MM.1S (cell line): Measurements from ENCODE around the gene TOPAZ1.

Source experiments
- EZH2 ChIP-seq: fragments of 300-600 bp; sonication (generic); optimal IDR thresholded peaks from 2 replicates; pipeline ENCODE3; 2017; ENCODE audit warnings: low read depth, mild to moderate bottlenecking, antibody characterized with exemption, low read length, mixed read lengths
- EZH2phosphoT487 ChIP-seq: fragments of 300-600 bp; sonication (generic); IDR thresholded peaks from 2 replicates; pipeline ENCODE4 v1.6.1; 2018; ENCODE audit warnings: antibody characterized with exemption, low read length
- TF ChIP-seq, protein P1 (sequence below): fragments of 300-600 bp; sonication (generic); IDR thresholded peaks from 2 replicates; pipeline ENCODE4 v1.5.1; 2016; ENCODE audit warnings: antibody characterized with exemption, low read length, mixed read lengths

DNA sequence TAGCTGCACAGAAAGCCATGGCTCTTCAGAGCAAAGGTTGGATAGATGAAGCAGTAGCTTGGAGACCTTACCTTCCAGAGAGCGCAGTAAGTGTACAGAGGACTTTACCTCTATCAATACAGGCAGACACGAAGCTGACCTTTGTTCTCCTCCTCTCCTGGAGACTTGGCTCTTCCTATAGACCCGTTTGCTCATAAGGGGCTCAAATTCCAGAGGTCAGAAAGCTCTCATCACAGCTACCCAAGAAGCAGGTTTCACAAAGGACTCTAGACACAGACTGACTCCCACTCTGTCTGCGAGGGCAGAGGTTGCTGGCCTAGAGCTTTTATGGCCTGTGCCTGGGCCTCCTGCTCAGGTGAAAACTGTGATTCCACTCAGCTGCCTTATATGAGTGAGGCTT, 35.4 kb upstream of the TOPAZ1 start:
- TF ChIP-seq, protein P1, sequence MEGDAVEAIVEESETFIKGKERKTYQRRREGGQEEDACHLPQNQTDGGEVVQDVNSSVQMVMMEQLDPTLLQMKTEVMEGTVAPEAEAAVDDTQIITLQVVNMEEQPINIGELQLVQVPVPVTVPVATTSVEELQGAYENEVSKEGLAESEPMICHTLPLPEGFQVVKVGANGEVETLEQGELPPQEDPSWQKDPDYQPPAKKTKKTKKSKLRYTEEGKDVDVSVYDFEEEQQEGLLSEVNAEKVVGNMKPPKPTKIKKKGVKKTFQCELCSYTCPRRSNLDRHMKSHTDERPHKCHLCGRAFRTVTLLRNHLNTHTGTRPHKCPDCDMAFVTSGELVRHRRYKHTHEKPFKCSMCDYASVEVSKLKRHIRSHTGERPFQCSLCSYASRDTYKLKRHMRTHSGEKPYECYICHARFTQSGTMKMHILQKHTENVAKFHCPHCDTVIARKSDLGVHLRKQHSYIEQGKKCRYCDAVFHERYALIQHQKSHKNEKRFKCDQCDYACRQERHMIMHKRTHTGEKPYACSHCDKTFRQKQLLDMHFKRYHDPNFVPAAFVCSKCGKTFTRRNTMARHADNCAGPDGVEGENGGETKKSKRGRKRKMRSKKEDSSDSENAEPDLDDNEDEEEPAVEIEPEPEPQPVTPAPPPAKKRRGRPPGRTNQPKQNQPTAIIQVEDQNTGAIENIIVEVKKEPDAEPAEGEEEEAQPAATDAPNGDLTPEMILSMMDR: no peak
- no peak for TF ChIP-seq EZH2phosphoT487
- TF ChIP-seq EZH2: no peak
